ENCODE results near the gene VPS13C.

GRCh38 chr15:62050115-62050514 is 10.1 kb downstream of the VPS13C start:
- TF ChIP-seq CTCF (IDR thresholded peaks at IDR 0.05; ENCODE audit: insufficient read depth, low read length, poor library complexity, severe bottlenecking) (no peak), EZH2phosphoT487 (conservative IDR thresholded peaks at IDR 0.05; ENCODE audit: low read length) (no peak)

Data from SU-DHL-6 (cell line).